ENCODE data around the gene PSMC4.
A peak's percentile ranks its signal among the peaks of the same experiment; 100 is the strongest.

The PSMC4 gene

DNA sequence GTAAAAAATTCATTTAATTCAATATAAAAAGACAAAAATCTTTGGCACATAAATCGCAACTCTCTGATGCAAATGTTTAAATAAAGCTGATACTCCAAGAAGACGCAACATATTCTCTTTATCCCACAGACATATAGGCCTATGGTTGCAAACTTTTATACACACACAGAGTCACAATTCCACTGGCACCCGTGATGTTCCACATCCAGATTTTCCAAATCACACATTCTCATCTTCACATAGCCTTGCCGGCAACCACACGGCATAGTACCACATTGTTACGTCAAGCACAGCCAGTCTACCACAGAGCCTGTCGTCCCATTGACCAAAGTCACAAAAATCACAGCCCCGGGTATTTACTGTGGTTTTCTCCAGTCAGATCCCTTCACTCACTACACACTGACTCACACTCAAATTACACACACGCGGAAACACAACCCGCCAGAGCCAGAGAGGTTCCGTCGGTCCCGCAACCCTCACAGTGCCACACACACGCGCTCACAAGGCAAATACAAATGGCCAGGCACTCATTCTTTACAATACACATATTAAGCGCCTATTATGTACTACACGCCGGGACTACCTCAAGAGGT lies 25.3 kb downstream of the PSMC4 start:
- H3K4me3 ChIP-seq (replicated peaks in 1 of 2; ENCODE audit: low read depth in 2 of 2, low read length in 2 of 2): peak overlapping the region; percentile 72 to 84
- DNase-seq (ENCODE audit: low read depth in 2 of 2): peak; percentile 55 to 66
- TF ChIP-seq, protein P1, sequence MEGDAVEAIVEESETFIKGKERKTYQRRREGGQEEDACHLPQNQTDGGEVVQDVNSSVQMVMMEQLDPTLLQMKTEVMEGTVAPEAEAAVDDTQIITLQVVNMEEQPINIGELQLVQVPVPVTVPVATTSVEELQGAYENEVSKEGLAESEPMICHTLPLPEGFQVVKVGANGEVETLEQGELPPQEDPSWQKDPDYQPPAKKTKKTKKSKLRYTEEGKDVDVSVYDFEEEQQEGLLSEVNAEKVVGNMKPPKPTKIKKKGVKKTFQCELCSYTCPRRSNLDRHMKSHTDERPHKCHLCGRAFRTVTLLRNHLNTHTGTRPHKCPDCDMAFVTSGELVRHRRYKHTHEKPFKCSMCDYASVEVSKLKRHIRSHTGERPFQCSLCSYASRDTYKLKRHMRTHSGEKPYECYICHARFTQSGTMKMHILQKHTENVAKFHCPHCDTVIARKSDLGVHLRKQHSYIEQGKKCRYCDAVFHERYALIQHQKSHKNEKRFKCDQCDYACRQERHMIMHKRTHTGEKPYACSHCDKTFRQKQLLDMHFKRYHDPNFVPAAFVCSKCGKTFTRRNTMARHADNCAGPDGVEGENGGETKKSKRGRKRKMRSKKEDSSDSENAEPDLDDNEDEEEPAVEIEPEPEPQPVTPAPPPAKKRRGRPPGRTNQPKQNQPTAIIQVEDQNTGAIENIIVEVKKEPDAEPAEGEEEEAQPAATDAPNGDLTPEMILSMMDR (IDR thresholded peaks at IDR 0.05; ENCODE audit: low read depth, low read length): no peak

DNA sequence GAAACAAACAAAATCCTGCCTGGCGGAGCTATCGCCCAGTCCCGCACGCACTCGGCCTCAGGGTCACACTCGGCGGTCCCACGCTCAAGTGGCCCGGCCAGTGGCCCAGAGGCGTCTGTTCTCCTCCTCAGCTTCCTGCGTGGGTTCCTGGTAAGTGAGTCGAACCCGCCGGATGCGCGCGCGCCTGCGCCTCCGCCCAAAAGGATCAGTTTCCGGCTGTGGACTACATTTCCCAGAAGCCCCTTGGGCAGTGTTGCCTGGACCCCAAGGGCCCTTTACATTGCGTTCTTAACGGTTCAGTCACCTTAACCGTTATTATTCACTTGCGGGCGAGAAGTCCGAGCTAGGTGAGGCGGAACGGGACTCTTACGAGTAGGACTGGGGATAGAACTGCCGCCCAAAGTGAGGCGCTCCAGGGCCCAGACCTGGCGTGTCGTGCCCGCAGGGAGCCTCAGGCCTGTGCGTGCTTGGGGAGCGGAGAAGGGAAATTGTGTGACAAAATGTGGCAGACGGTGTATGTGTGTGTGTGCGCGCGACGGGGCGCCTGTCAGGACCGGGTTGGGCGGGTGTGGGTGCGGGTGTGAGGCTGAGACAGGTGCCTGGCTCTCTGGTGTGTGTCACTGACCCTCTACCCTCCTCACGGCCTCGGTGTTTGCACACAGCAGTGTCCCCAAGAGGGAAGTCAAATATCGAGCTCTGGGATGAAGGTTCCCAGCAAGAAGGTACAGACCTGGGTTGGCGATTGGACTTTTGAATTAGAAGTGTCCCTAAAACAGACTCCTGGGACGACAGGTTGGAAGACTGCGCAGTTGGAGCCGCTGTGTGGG lies 26.1 kb downstream of the PSMC4 start, which contains the start of gene ZNF546:
Gene ZNF546, plus strand, starts transcription at position 250 of the 827 bp plus-strand sequence. CDS start 1,267 bp downstream, outside the sequence.
- DNase-seq (ENCODE audit: low read depth in 2 of 2): peak; percentile 92 to 94
- TF ChIP-seq, protein P1 (IDR thresholded peaks at IDR 0.05; ENCODE audit: low read depth, low read length): no peak
- H3K4me3 ChIP-seq (replicated peaks in 1 of 2; ENCODE audit: low read depth in 2 of 2, low read length in 2 of 2): peak within 1 kb of the TSS; percentile 72 to 84

DNA sequence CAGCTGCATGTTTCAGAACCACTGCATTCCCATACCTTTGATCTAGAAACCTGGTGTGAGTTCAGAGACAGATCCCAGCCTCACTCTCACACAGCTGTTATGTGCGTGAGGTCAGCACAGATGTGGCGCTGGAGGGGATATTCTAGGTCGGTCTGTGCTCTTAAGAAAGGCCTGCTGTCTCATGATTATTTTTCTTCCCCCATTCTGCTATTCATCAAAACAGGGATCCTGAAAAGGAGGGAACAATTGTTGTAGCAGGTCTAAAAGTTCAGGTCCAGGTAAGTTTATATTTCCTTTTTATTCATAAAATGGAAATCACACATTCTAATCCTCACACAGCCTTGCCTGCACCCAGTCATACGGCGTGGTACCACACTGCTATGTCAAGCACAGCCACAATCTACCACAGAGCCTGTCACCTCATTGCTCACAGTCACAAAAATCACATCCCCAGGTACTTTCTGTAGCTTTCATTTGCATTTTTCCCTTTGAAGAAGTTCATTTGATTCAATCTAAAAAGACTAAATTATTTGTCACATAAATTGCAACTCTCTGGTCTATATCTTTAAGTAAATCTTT lies 26.8 kb downstream of the PSMC4 start:
- TF ChIP-seq, protein P1 (IDR thresholded peaks at IDR 0.05; ENCODE audit: low read depth, low read length): no peak
- peak in 1 of 2 donors; percentile 10 for DNase-seq (ENCODE audit: low read depth in 2 of 2)
- H3K4me3 ChIP-seq (replicated peaks in 1 of 2; ENCODE audit: low read depth in 2 of 2, low read length in 2 of 2): peak overlapping the region; percentile 72 to 84

DNA sequence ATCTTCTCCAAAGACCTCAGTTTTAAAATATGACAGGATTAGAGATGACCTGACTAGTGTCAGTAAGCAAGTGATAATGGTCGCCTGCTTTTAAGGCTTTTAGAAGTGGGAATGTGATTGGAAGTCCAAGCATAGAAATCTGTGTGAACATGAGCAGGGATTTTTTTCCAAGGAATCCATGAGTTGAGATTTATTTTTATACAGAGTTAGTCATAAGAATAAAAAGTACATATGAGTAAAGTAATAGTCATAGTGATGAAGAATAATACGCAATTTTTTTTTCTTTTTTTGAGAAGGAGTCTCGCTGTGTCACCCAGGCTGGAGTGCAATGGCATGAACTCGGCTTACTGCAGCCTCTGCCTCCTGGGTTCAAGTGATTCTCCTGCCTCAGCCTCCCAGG lies 27.5 kb downstream of the PSMC4 start:
- H3K4me3 ChIP-seq (replicated peaks in 1 of 2; ENCODE audit: low read depth in 2 of 2, low read length in 2 of 2): no peak overlapping the region
- TF ChIP-seq, protein P1 (IDR thresholded peaks at IDR 0.05; ENCODE audit: low read depth, low read length): no peak
- peak in 1 of 2 donors; percentile 76 for DNase-seq (ENCODE audit: low read depth in 2 of 2)

DNA sequence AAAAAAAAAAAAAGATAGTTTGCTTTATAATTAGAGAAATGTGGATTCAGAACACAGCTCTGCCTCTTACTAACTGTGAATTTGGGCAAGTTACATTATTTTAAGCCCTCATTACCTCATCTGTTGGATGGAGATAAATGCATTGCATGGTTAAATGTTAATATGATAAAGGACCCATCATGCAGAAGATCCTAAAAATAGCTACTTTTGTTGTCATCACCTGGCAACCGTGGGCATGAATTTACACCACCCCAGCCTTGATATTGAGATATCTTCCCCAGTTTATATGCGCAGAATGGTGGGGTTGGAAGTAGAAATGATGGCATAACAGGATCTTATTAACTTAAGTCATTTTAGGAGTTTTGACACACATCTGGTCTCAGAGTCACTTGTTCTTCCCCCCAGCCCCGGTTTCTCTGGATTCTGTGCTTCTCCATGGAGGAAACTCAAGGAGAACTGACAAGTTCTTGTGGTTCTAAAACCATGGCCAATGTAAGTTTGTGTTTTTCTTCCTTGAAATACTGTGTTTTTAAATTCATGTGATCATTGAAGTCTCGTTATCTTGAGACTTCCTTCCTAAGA lies 34.8 kb downstream of the PSMC4 start:
- TF ChIP-seq, protein P1 (IDR thresholded peaks at IDR 0.05; ENCODE audit: low read depth, low read length): no peak
- DNase-seq (ENCODE audit: low read depth in 2 of 2): no peak
- H3K4me3 ChIP-seq (replicated peaks in 1 of 2; ENCODE audit: low read depth in 2 of 2, low read length in 2 of 2): no peak overlapping the region

DNA sequence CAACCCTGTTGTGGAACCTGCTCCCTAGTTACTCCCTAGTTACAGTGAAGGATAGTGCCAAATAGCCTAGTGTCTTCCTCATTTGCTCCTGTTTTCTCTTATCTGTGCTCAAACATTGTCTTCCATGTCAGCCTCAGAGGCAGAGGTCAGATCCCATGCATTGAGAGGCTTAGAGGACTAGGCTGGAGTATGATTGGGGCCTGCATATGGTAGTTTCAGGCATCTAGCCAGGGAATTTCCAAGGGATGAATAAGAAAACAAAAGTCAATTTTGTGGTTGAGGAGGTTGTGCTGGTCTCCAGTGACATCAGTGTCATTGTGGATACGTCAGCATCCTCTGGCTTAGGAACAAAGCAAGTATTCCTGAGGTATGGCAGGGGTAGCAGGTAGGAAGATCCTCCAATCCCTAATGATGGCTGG lies 35.3 kb downstream of the PSMC4 start:
- DNase-seq (ENCODE audit: low read depth in 2 of 2): peak; percentile 51 to 95

More for the DNA sequence above, 35.3 kb downstream of the PSMC4 start:
- H3K4me3 ChIP-seq (replicated peaks in 1 of 2; ENCODE audit: low read depth in 2 of 2, low read length in 2 of 2): no peak overlapping the region
- TF ChIP-seq, protein P1 (IDR thresholded peaks at IDR 0.05; ENCODE audit: low read depth, low read length): no peak

Data from cardiac fibroblast (primary cell).